NCI-H524 (cell line): ENCODE results near the gene GABBR2.

Source experiments
- DNase-seq, 2 experiments: peaks; one replicate each; lab custom pipeline; 2025; lab: John Stamatoyannopoulos, UW

The GABBR2 gene

DNA sequence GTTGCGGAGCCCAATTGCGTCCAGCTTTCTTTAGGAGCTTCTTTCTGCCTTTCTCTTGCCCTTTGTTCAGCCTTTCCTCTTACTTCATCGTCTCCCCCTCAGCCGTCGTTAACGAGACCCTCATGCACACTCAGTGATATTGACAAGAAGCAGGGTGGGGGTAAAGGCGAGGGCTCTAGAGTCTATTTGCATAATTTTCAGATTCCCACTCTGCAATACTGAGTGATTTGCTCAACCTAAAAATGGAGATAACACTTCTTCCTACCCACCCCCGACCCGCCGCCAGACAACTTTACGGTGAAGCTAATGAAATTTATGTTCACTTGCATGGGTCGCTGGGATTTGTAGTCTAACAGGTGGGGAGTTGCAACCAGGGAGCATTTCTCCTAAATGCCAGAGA, 452.0 kb downstream of the GABBR2 start:
- DNase-seq, result peak in 1 of 2 experiments; percentile 61

DNA sequence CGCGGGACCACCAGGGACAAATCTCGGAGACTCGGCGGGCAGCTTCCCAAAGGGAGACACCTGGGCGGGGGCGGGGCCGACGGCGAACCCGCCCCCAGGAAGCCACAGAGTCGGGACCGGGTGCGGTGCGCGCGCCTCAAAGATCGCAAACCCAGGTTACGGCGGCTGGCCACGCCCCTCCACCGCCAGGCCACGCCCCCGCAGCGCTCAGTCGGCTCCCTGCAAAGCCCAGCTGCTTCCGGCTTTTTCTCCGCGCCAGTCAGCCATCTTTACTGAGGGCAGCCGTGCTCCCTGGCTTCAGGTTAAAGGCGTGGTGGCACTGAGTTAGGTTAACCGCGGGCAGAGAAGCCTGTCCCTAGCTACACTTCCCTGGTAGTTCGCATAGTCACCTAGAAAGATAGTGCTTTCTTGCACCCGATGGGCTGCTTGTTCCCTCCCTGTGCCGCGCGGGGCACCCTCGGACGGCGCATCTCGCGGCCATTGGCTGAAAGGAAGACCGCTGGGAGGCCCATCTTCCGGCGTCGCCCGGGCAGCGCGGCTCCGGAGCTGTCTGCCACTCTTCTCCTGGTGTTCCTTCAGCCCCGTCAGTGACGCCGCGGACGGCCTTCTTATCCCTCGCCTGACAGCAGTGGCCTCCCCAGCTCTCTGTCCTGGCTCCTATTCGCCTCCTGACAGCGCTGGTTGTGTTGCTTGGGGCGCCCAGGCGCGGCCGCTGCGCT, 453.0 kb downstream of the GABBR2 start, which contains the start of gene TBC1D2:
Gene TBC1D2, minus strand, starts transcription at position 72 of the 719 bp plus-strand sequence. CDS start 108 bp downstream, outside the sequence.
- DNase-seq, result peak; percentile 95 to 99

DNA sequence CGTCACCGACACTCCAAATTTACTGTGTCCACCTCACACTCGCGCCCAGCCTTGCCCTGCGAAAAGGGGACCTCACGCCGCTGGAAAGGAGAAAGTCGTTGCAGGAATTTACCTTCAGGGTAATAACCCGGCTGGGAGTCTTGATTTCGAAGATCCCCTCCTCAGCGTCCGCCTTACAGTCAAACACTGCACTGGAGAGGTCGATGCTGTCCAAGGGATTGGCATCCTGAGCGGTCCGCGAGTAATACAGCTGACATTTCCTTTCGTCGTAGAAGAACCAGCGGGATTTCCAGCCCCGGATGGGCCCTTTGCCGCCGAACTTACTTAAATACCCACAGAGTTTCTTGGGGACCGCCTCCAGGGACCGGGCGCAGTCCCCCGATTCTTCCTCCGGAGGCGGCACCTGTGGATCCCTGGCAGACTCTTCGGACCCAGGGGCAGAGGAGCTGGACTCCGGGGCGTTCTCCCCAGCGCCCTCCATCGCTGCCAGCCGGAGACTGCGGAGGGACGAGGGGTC, 453.6 kb downstream of the GABBR2 start:
- peak in 1 of 2 experiments; percentile 55 for DNase-seq

DNA sequence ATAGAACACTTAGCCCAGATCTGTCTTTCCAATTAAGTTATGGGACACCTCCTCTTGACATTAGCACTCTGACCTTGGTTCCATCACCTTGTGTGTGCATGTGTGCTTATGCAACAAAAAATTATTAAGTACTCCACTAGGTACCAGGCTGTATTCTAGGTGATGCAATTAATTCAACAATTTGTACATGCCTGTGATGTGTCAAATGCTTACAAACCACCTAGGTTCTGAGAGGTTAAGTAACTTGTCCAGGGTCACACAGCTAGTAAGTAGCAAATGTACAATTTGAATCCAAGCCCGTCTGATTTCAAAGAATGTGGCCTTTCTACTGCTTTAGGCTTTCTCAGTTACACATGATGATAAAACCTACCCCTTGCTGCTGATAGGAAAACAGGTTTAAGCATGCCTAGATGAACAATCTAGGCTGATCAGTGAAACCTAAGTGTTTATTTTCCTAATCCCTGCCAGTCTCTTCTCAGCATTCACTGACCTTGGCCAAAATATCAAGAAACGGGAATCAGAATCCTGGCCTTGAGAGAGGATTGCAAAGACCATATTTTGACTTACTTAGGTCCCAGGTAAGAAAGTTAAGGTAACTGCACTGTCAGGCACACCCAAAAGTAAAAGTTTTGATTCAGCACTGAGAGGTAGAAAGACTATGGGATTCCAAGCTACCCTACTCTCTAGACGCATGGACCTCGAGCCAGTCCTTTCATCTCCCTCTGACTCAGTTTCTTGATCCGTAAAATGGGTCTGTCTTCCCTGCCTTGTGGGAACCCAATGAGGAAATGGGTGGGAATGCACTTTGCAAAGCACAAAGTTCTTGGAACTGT, 454.3 kb downstream of the GABBR2 start:
- no peak for DNase-seq

DNA sequence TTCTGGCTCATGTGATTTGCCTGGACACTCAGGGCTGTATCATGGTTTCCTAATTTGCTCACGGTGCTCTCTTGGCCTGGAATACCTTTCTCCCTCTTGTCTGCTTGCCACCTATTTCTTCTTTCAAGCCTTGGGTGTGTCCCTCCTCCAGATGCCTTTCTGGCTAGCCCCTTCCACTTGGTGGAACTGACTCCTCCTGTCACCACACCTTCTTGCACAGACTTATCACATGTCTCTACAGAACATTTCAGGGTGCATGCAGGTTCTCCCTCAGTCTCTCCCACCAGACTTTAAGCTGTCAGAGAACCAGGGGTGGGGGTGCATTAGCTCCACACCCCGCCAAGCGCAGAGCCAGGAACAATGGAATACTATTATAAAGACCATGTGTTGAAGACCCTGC, 455.2 kb downstream of the GABBR2 start:
- no peak for DNase-seq

DNA sequence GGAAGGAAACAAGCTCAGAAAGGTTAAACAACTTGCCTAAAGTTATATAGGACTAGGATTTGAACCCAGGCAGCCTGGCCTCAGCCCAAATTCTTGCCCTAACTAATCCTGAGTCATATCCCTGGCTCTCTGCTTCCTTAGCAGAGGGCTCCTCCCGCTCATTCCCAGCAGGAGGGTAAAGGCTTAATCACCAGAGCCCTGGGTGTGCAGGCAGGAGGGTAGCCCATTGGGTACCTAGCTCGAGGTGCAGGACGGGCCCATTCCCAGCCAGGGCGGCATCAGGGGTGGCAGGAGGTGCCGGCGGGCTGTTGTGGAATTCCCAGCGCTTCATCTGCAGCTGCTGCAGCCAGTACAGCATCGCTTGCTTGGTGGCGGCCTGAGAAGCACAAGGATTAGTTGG, 457.2 kb downstream of the GABBR2 start:
- no peak for DNase-seq

DNA sequence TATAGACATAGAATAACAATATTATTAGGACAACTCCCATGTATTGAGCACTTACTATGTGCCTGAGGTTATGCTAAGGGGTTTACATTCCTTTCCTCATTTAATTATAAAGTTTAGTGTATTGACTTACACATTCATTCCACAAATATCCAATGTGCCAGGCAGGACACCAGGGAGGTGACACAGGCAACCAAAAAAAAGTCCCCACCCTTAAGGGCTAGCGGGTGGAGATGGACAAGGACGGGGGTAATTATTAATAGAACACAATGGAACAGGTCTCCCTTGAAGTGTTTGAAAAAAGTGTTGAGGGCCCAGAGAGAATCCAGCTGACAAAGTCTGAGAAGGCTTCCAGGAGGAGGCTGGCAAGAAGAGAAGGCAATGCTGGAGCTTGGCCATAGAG, 459.0 kb downstream of the GABBR2 start:
- DNase-seq, result no peak

DNA sequence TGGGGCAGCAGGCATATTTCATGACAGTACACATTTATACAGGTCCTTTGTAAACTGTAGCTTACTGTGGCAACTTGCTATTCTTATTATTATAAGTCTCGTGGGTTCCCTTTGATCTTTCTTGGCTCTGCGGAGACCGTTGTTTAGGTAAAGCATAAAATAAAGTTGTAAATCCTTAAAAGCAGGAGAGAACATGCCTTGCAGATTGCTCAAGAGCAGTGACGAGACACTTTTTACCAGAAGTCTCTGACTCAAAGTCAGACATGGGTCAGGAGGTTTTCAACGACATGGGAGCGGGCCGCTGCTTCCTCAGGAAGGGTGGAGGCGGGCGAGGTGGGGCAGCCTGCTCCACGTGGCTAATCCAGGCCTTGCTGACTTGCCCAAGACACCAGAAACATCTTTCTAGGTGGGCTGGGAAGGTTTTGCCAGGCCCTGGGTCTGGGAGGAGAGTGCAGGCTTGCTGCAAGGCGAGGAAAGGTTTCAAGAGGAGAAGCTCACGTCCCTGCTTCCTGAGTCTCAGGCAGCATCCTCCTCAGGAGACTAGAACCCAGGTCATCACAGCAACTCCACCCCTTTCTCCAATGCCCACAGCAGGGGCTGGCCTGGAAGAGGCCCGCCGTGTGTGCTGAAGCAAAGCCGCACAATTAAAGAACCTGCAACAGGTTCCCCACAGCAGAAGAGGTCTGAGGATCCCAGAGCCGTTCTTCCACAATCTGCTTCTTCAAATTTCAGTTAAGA, 459.8 kb downstream of the GABBR2 start:
- DNase-seq, result no peak

DNA sequence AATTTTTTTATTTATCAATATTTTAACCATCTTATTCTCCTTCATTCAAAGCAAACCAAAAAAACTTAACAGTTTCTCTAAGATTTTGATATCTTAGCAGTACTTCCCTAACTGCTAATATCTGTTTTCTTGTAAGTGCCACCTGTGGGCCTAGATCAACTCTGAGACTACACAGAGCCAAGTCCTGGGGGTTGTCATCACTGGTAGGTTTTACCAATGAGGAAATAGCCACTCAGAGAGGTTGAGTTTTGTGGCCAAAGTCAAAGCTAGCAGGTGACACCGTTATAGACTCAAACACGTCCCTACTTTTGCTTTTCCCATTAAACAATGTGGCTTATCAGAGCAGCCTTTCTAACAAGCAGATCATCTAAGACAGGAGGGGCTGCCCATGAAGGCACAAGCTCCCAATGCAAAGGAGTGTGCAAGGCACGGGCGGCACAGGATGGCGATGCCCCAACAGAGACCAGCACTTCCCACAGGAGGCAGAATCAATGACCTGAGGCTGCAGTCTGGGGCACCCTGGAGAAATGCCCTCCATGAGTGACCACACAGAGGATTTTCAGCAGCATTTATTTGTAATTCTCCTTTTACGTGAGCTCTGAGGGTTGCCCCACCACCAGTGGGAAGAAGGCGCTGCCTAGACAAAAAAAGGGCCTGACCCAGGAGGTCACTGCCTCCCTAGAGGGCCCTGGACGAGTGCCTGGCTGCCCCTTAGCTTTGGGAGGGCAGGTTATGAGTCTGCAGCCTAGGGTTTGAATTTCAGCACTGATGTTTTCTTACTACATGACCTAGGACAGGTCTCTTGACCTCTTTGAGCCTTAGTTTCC, 460.7 kb downstream of the GABBR2 start:
- DNase-seq, result no peak

DNA sequence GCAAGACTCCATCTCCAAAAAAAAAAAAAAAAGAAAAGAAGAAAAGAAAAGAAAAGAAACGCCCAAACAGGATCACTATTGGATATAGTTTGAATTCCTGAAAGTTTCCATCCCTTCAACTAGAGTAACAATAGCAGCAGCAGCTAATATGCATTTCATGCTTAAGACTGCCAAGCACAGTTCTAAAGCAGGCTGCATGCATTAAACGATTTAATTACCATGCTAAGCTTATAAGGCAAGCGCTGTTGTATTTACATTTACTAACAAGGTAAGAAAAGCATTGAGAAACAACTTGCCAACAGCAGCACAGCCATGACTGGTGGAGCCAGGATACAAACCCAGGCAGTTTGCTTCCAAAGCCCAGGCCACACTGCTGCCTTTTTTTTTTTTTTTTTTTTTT, 466.3 kb downstream of the GABBR2 start:
- no peak for DNase-seq

DNA sequence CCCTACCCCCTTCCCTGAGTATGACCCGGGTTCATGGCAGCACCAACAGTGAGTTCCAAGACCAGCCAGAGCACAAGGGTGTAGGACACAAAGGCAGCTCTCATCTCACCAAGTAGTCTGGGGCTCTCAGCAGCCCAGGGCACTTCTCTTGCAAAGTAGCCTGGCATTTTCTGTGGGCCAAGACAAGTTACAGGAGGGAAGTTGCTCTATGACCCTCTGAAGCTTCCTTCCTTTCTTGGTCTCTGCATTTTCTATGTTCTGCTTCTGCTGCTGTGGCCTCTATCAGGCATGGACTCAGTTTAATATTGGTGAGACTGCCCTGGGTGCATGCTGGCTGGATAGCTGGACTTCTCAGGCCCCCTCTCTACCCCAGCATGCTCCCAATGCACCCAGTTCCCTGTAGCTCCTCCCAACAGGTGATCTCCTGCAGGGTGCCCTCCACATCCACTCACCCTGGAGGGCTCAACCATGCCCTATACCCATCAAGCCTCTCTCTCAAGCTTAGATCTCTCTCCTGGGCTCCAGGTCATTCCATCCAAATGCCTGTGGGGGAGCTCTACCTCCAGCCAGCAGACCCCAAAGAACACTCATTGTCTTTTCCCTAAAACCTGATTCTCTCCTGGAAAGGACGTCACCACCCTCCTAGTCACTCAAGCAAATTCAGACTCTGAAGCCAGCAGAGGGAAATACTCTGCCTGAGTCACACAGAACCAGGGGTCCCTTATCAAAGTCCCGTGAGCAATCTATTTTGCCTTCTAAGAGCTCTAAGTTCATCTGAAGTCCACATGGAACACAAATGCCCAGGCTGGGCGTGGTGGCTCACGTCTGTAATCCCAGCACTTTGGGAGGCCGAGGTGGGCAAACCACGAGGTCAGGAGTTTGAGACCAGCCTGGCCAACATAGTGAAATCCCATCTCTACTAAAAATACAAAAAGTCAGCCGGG, 467.1 kb downstream of the GABBR2 start:
- DNase-seq, result peak in 1 of 2 experiments; percentile 20

DNA sequence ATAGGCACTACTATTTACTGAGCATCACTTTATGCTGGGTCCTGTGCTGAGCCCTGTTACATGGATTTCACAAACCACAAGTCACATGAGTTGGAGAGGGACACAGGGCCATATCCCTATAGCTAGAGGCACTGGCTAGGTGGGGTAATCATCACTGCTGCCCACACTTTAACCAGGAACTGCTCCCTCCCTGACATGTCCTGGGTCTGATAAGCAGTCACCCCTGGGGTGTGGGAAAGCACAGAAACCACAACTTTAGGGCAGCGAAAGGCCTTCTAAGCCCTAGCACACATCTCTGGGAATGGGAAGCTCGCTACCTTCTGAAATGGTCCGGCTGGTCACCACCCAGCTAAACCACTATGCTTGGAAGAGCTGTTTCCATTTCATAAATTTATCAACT, 468.3 kb downstream of the GABBR2 start:
- DNase-seq, result no peak
